Neutrophil (primary cell): ENCODE results near the gene PRSS2.
"Not testable (repeated sequence)": the region's sequence is repeated elsewhere in the genome, so short reads cannot be mapped to it uniquely, and the experiment has no call there.

ENCODE experiments used
- H3K27ac ChIP-seq: fragments of 200-600 bp; sonication (generic); 2 replicates; pipeline ENCODE4 v1.5.1; 2016; ENCODE audit warnings: mild to moderate bottlenecking, moderate library complexity
- H3K27me3 ChIP-seq: fragments of 200-600 bp; sonication (generic); 2 replicates; pipeline ENCODE4 v1.6.0; 2016; ENCODE audit warnings: mild to moderate bottlenecking
- H3K36me3 ChIP-seq: fragments of 200-600 bp; sonication (generic); 2 replicates; pipeline ENCODE4 v1.5.1; 2017
- H3K4me1 ChIP-seq, 2 experiments: fragments of 200-600 bp in 1 of 2; sonication (generic) in 1 of 2; 1 replicate in 1 of 2; 2 replicates in 1 of 2; pipeline versions ENCODE4 v1.5.1 to v1.6.1; 2013 to 2016; ENCODE audit warnings: low read depth in 1 of 2, low read length in 1 of 2, mild to moderate bottlenecking in 1 of 2, moderate library complexity in 1 of 2; ENCODE audit not compliant: control insufficient read depth in 1 of 2, insufficient read depth in 1 of 2
- H3K4me3 ChIP-seq, 2 experiments: fragments of 200-600 bp in 1 of 2; sonication (generic) in 1 of 2; 1 replicate in 1 of 2; 2 replicates in 1 of 2; pipeline ENCODE4 v1.5.1; 2013 to 2016; ENCODE audit warnings: low read depth in 1 of 2, low read length in 1 of 2, mild to moderate bottlenecking in 1 of 2, moderate library complexity in 1 of 2
- H3K9me3 ChIP-seq: fragments of 200-600 bp; sonication (generic); 2 replicates; pipeline ENCODE4 v1.5.1; 2016
- CTCF ChIP-seq: fragments of 200-600 bp; sonication (generic); IDR thresholded peaks from 2 replicates; pipeline ENCODE4 v1.5.1; 2016; ENCODE audit warnings: antibody characterized with exemption

The PRSS2 gene

GRCh38 chr7:142767451-142767850 is 3.3 kb upstream of the PRSS2 start:
- Histone ChIP-seq H3K27ac (no peak overlapping the region), H3K4me3 (no peak overlapping the region), H3K9me3 (no peaks in the 10 kb centered on the region), H3K4me1 (no peaks in the 10 kb centered on the region), H3K36me3 (no peaks in the 10 kb centered on the region), H3K27me3 (no peaks in the 10 kb centered on the region)
- no peak for TF ChIP-seq CTCF

- Histone ChIP-seq H3K4me3 (no peak overlapping the region), H3K9me3 (no peaks in the 10 kb centered on the region), H3K27ac (no peak overlapping the region), H3K36me3 (no peaks in the 10 kb centered on the region), H3K27me3 (no peaks in the 10 kb centered on the region), H3K4me1 (no peaks in the 10 kb centered on the region)
- no peak for TF ChIP-seq CTCF
Measured at GRCh38 chr7:142767861-142768260, 2.9 kb upstream of the PRSS2 start.

GRCh38 chr7:142768885-142769284 is 1.9 kb upstream of the PRSS2 start:
- not testable (repeated sequence) for H3K27me3 ChIP-seq, H3K4me3 ChIP-seq, H3K36me3 ChIP-seq, H3K4me1 ChIP-seq, H3K27ac ChIP-seq, H3K9me3 ChIP-seq

- no peak for TF ChIP-seq CTCF
- Histone ChIP-seq H3K36me3 (no peaks in the 10 kb centered on the region), H3K27me3 (no peaks in the 10 kb centered on the region), H3K4me3 (no peak overlapping the region), H3K27ac (no peak overlapping the region), H3K9me3 (no peaks in the 10 kb centered on the region), H3K4me1 (no peaks in the 10 kb centered on the region)
Measured at GRCh38 chr7:142771353-142771723, 568 bp downstream of the PRSS2 start.

GRCh38 chr7:142772051-142772450 is 1.3 kb downstream of the PRSS2 start:
- Histone ChIP-seq H3K4me3 (no peak overlapping the region), H3K27me3 (no peaks in the 10 kb centered on the region), H3K4me1 (no peaks in the 10 kb centered on the region), H3K36me3 (no peaks in the 10 kb centered on the region), H3K9me3 (no peaks in the 10 kb centered on the region), H3K27ac (no peak overlapping the region)
- TF ChIP-seq CTCF = no peak

GRCh38 chr7:142772673-142773072 is 1.9 kb downstream of the PRSS2 start:
- Histone ChIP-seq H3K36me3 (no peaks in the 10 kb centered on the region), H3K9me3 (no peaks in the 10 kb centered on the region), H3K4me3 (no peak overlapping the region), H3K27ac (no peak overlapping the region), H3K4me1 (no peaks in the 10 kb centered on the region), H3K27me3 (no peaks in the 10 kb centered on the region)
- TF ChIP-seq CTCF = no peak
